HEK293 (cell line): Measurements from ENCODE around the gene AHCYL1.

Experiments
- CTCF ChIA-PET: fragments of 350-600 bp; formaldehyde crosslinking; extraction: SDS; loops from one replicate; lab custom pipeline; 2021; ENCODE audit warnings: antibody characterized with exemption; lab: Yijun Ruan, JAX
- POLR2A ChIA-PET: fragments of 300-600 bp; formaldehyde crosslinking; extraction: SDS; loops from one replicate; lab custom pipeline; 2020; ENCODE audit warnings: antibody characterized with exemption, inconsistent platforms; lab: Yijun Ruan, JAX
- H3K27ac ChIP-seq: fragments of 200-500 bp; sonication (Bioruptor generic); 2 replicates; pipeline ENCODE4 v1.5.1; 2014; ENCODE audit warnings: low read depth, low read length, control low read depth, inconsistent platforms; ENCODE audit errors: extremely low read depth
- H3K36me3 ChIP-seq, 2 experiments: fragments of 200-500 bp in 1 of 2; sonication (Bioruptor generic) in 1 of 2; 1 replicate in 1 of 2; 2 replicates in 1 of 2; pipeline ENCODE4 v1.5.1; 2014 to 2017; ENCODE audit warnings: inconsistent platforms in 2 of 2, low read length in 2 of 2; ENCODE audit not compliant: control insufficient read depth in 2 of 2, insufficient read depth in 1 of 2
- H3K4me1 ChIP-seq: fragments of 200-500 bp; sonication (Bioruptor generic); 2 replicates; pipeline ENCODE4 v1.5.1; 2014; ENCODE audit warnings: mild to moderate bottlenecking, low read length, inconsistent platforms; ENCODE audit not compliant: control insufficient read depth, insufficient read depth
- H3K4me3 ChIP-seq: 2 replicates; pipeline ENCODE4 v1.5.1; 2011; ENCODE audit warnings: low read depth, mild to moderate bottlenecking, control low read depth, low read length, moderate library complexity
- H3K9me3 ChIP-seq: fragments of 200-500 bp; sonication (Bioruptor generic); 2 replicates; pipeline ENCODE4 v1.5.1; 2014; ENCODE audit warnings: low read depth, low read length, inconsistent platforms; ENCODE audit not compliant: control insufficient read depth, insufficient read depth
- BCL11B ChIP-seq: fragments of 450-650 bp; formaldehyde crosslinking; IDR thresholded peaks from 2 replicates; pipeline ENCODE4 v1.5.1; 2016; ENCODE audit warnings: low read depth, missing biosample characterization, missing genetic modification characterization
- FEZF1 ChIP-seq: fragments of 450-650 bp; formaldehyde crosslinking; IDR thresholded peaks from 2 replicates; pipeline ENCODE4 v1.5.1; 2016; ENCODE audit warnings: missing biosample characterization, missing genetic modification characterization
- HOXD13 ChIP-seq: sonication (generic); formaldehyde crosslinking; IDR thresholded peaks from 2 replicates; pipeline ENCODE4 v1.8.0; 2022; ENCODE audit warnings: missing genetic modification reagents, borderline replicate concordance
- KLF10 ChIP-seq: fragments of 450-650 bp; IDR thresholded peaks from 2 replicates; pipeline ENCODE4 v1.5.1; 2018; ENCODE audit warnings: missing biosample characterization, mild to moderate bottlenecking, missing genetic modification characterization
- MEIS1 ChIP-seq: sonication (generic); formaldehyde crosslinking; IDR thresholded peaks from 2 replicates; pipeline ENCODE4 v1.8.1; 2022; ENCODE audit warnings: missing genetic modification reagents, mild to moderate bottlenecking, borderline replicate concordance
- WT1 ChIP-seq: fragments of 450-650 bp; formaldehyde crosslinking; IDR thresholded peaks from 2 replicates; pipeline ENCODE4 v1.5.1; 2016; ENCODE audit warnings: missing biosample characterization, missing genetic modification characterization
- ZBTB17 ChIP-seq: fragments of 450-650 bp; formaldehyde crosslinking; IDR thresholded peaks from 2 replicates; pipeline ENCODE4 v1.5.1; 2016; ENCODE audit warnings: missing biosample characterization, missing genetic modification characterization
- ZBTB21 ChIP-seq: fragments of 450-650 bp; formaldehyde crosslinking; IDR thresholded peaks from 2 replicates; pipeline ENCODE4 v1.5.1; 2017; ENCODE audit warnings: missing biosample characterization, missing genetic modification characterization
- ZEB2 ChIP-seq: fragments of 450-650 bp; formaldehyde crosslinking; IDR thresholded peaks from 2 replicates; pipeline ENCODE4 v1.5.1; 2016; ENCODE audit warnings: missing biosample characterization, missing genetic modification characterization
- ZNF112 ChIP-seq: fragments of 450-650 bp; formaldehyde crosslinking; IDR thresholded peaks from 2 replicates; pipeline ENCODE4 v1.5.0; 2017; ENCODE audit warnings: missing biosample characterization, missing genetic modification characterization
- ZNF184 ChIP-seq: fragments of 450-650 bp; IDR thresholded peaks from 2 replicates; pipeline ENCODE4 v1.5.1; 2018; ENCODE audit warnings: missing biosample characterization, mild to moderate bottlenecking, missing genetic modification characterization
- ZNF24 ChIP-seq: fragments of 450-650 bp; formaldehyde crosslinking; IDR thresholded peaks from 2 replicates; pipeline ENCODE4 v1.5.1; 2016; ENCODE audit warnings: missing biosample characterization, missing genetic modification characterization
- ZNF366 ChIP-seq: fragments of 450-650 bp; formaldehyde crosslinking; conservative IDR thresholded peaks from 2 replicates; pipeline ENCODE4 v1.5.1; 2016; ENCODE audit warnings: missing biosample characterization, missing genetic modification characterization
- ZNF423 ChIP-seq: fragments of 450-650 bp; formaldehyde crosslinking; IDR thresholded peaks from 2 replicates; pipeline ENCODE4 v1.5.1; 2016; ENCODE audit warnings: missing biosample characterization, missing genetic modification characterization
- ZNF555 ChIP-seq: fragments of 450-650 bp; formaldehyde crosslinking; conservative IDR thresholded peaks from 2 replicates; pipeline ENCODE4 v1.5.1; 2017; ENCODE audit warnings: missing biosample characterization, mild to moderate bottlenecking, missing genetic modification characterization, inconsistent platforms
- ZNF600 ChIP-seq: fragments of 450-650 bp; formaldehyde crosslinking; IDR thresholded peaks from 2 replicates; pipeline ENCODE4 v1.5.1; 2016; ENCODE audit warnings: missing biosample characterization, missing genetic modification characterization
- ZNF623 ChIP-seq: fragments of 450-650 bp; formaldehyde crosslinking; IDR thresholded peaks from 2 replicates; pipeline ENCODE4 v1.5.1; 2016; ENCODE audit warnings: missing biosample characterization, missing genetic modification characterization
- ZNF747 ChIP-seq: fragments of 450-650 bp; formaldehyde crosslinking; IDR thresholded peaks from 2 replicates; pipeline ENCODE4 v1.5.1; 2016; ENCODE audit warnings: missing biosample characterization, missing genetic modification characterization
- ZNF837 ChIP-seq: fragments of 450-650 bp; formaldehyde crosslinking; IDR thresholded peaks from 2 replicates; pipeline ENCODE4 v1.5.1; 2016; ENCODE audit warnings: missing biosample characterization, missing genetic modification characterization
- TF ChIP-seq, protein P1 (sequence below): fragments of 450-650 bp; formaldehyde crosslinking; IDR thresholded peaks from 2 replicates; pipeline ENCODE4 v1.5.1; 2017; ENCODE audit warnings: missing biosample characterization, missing genetic modification characterization
- TF ChIP-seq, protein P2 (sequence below): fragments of 450-650 bp; formaldehyde crosslinking; IDR thresholded peaks from 2 replicates; pipeline ENCODE4 v1.5.1; 2016; ENCODE audit warnings: missing biosample characterization, missing genetic modification characterization
- TF ChIP-seq, protein P3 (sequence below): fragments of 450-650 bp; formaldehyde crosslinking; IDR thresholded peaks from 2 replicates; pipeline ENCODE4 v1.5.1; 2016; ENCODE audit warnings: missing biosample characterization, missing genetic modification characterization
- TF ChIP-seq, protein P4 (sequence below): fragments of 450-650 bp; formaldehyde crosslinking; IDR thresholded peaks from 2 replicates; pipeline ENCODE4 v1.5.1; 2016; ENCODE audit warnings: missing biosample characterization, missing genetic modification characterization
- TF ChIP-seq, protein P5 (sequence below): fragments of 450-650 bp; formaldehyde crosslinking; IDR thresholded peaks from 2 replicates; pipeline ENCODE4 v1.5.1; 2017; ENCODE audit warnings: missing biosample characterization, missing genetic modification characterization
- TF ChIP-seq, protein P6 (sequence below): fragments of 450-650 bp; formaldehyde crosslinking; IDR thresholded peaks from 2 replicates; pipeline ENCODE4 v1.5.1; 2016; ENCODE audit warnings: missing biosample characterization, missing genetic modification characterization

The AHCYL1 gene

DNA sequence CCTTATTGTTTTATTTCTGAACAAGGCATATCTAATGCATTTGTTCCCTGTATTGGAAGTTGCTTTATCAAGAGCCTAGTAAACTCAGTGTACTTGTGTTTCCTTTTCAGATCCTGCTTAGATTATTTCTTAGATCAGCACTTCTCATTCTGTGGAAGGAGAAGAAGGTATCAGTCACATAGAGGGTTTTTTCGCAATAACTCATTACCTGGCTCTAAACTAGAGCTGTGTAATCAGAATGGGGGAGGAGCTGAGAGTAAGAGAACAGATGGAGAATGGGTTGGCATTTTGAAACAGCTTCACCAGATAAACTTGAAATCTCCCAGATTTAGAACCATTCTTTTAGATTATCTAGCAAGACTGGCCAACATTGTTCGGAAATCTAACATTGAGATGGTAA lies 11.0 kb downstream of the AHCYL1 start:
- Histone ChIP-seq H3K36me3 (peaks cover 0 to 15% of the 10 kb centered on the region in 2 experiments; a peak in 2 of 3 replicates), H3K27ac (no peak overlapping the region), H3K4me1 (peaks cover 6% of the 10 kb centered on the region; the same call in 1 of the 2 replicates), H3K9me3 (no peaks in the 10 kb centered on the region), H3K4me3 (no peak overlapping the region)
- CTCF ChIA-PET, result interaction anchor here (0.7 to 4.5 kb wide), 4 partner anchors 11 to 353 kb away, joined by 3 to 34 read pairs (median 5); partner anchors contain the start of gene AHCYL1
- TF ChIP-seq MEIS1 (CRISPR knock-in tag), result no peak
- POLR2A ChIA-PET, result interaction anchor here (1.0 to 1.6 kb wide), 2 partner anchors 8 to 343 kb away, joined by 3 to 4 read pairs; partner anchors contain the start of gene RBM15

DNA sequence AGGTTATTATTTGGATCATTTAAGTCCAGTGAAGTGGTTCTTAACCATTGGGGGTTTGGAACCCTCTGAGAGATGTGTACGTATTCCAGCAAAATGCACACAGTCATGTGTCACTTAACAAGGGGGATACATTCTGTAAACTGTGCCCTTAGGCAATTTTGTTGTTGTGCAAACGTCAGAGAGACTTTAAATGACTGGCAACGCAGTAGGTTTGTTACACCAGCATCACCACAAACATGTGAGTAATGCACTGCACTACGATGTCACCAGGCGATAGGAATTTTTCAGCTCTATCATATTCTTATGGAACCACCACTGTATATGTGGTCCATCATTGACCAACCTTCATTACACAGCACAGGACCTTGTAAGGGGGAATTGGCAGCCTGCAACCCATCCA lies 11.9 kb downstream of the AHCYL1 start:
- peaks cover 6% of the 10 kb centered on the region; the same call in 1 of the 2 replicates for H3K4me1 ChIP-seq
- H3K27ac ChIP-seq, result no peak overlapping the region
- no peak overlapping the region for H3K4me3 ChIP-seq
- ChIA-PET POLR2A (interaction anchor here (1.0 to 3.1 kb wide), 3 partner anchors 7 to 343 kb away, joined by 3 to 11 read pairs (median 4); partner anchors contain the start of genes AHCYL1 and RBM15), CTCF (interaction anchor here (0.5 to 4.5 kb wide), 7 partner anchors 12 to 927 kb away, joined by 3 to 34 read pairs (median 3); partner anchors contain the start of gene AHCYL1)
- no peaks in the 10 kb centered on the region for H3K9me3 ChIP-seq
- peaks cover 0 to 11% of the 10 kb centered on the region in 2 experiments; a peak in 2 of 3 replicates for H3K36me3 ChIP-seq
- TF ChIP-seq BCL11B (tag by site-specific recombination) (no peak), ZNF600 (0 out of 2 replicates have a peak, but pooled peaks have one; percentile 23), ZEB2 (tag by site-specific recombination) (0 out of 2 replicates have a peak, but pooled peaks have one; percentile 45), ZNF837 (tag by site-specific recombination) (no peak), ZNF623 (tag by site-specific recombination) (no peak), ZNF747 (tag by site-specific recombination) (no peak), ZNF366 (tag by site-specific recombination) (no peak; the same call in 1 of the 2 replicates), ZNF555 (tag by site-specific recombination) (no peak), HOXD13 (no peak), KLF10 (tag by site-specific recombination) (no peak), WT1 (tag by site-specific recombination) (0 out of 2 replicates have a peak, but pooled peaks have one; percentile 22), FEZF1 (tag by site-specific recombination) (peak; percentile 66), ZNF184 (tag by site-specific recombination) (0 out of 2 replicates have a peak, but pooled peaks have one; percentile 34), ZNF423 (tag by site-specific recombination) (no peak), ZNF112 (tag by site-specific recombination) (no peak), ZBTB17 (peak; percentile 21; the same call in 1 of the 2 replicates), ZBTB21 (tag by site-specific recombination) (peak; percentile 60; the same call in 1 of the 2 replicates), ZNF24 (tag by site-specific recombination) (0 out of 2 replicates have a peak, but pooled peaks have one; percentile 39)
- TF ChIP-seq, protein P1, sequence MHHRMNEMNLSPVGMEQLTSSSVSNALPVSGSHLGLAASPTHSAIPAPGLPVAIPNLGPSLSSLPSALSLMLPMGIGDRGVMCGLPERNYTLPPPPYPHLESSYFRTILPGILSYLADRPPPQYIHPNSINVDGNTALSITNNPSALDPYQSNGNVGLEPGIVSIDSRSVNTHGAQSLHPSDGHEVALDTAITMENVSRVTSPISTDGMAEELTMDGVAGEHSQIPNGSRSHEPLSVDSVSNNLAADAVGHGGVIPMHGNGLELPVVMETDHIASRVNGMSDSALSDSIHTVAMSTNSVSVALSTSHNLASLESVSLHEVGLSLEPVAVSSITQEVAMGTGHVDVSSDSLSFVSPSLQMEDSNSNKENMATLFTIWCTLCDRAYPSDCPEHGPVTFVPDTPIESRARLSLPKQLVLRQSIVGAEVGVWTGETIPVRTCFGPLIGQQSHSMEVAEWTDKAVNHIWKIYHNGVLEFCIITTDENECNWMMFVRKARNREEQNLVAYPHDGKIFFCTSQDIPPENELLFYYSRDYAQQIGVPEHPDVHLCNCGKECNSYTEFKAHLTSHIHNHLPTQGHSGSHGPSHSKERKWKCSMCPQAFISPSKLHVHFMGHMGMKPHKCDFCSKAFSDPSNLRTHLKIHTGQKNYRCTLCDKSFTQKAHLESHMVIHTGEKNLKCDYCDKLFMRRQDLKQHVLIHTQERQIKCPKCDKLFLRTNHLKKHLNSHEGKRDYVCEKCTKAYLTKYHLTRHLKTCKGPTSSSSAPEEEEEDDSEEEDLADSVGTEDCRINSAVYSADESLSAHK, result no peak
- TF ChIP-seq, protein P2, sequence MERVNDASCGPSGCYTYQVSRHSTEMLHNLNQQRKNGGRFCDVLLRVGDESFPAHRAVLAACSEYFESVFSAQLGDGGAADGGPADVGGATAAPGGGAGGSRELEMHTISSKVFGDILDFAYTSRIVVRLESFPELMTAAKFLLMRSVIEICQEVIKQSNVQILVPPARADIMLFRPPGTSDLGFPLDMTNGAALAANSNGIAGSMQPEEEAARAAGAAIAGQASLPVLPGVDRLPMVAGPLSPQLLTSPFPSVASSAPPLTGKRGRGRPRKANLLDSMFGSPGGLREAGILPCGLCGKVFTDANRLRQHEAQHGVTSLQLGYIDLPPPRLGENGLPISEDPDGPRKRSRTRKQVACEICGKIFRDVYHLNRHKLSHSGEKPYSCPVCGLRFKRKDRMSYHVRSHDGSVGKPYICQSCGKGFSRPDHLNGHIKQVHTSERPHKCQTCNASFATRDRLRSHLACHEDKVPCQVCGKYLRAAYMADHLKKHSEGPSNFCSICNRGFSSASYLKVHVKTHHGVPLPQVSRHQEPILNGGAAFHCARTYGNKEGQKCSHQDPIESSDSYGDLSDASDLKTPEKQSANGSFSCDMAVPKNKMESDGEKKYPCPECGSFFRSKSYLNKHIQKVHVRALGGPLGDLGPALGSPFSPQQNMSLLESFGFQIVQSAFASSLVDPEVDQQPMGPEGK (tag by site-specific recombination), result peak; percentile 31; the same call in 1 of the 2 replicates
- TF ChIP-seq, protein P3, sequence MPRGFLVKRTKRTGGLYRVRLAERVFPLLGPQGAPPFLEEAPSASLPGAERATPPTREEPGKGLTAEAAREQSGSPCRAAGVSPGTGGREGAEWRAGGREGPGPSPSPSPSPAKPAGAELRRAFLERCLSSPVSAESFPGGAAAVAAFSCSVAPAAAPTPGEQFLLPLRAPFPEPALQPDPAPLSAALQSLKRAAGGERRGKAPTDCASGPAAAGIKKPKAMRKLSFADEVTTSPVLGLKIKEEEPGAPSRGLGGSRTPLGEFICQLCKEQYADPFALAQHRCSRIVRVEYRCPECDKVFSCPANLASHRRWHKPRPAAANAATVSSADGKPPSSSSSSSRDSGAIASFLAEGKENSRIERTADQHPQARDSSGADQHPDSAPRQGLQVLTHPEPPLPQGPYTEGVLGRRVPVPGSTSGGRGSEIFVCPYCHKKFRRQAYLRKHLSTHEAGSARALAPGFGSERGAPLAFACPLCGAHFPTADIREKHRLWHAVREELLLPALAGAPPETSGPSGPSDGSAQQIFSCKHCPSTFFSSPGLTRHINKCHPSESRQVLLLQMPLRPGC (tag by site-specific recombination), result 0 out of 2 replicates have a peak, but pooled peaks have one; percentile 34
- TF ChIP-seq, protein P4, sequence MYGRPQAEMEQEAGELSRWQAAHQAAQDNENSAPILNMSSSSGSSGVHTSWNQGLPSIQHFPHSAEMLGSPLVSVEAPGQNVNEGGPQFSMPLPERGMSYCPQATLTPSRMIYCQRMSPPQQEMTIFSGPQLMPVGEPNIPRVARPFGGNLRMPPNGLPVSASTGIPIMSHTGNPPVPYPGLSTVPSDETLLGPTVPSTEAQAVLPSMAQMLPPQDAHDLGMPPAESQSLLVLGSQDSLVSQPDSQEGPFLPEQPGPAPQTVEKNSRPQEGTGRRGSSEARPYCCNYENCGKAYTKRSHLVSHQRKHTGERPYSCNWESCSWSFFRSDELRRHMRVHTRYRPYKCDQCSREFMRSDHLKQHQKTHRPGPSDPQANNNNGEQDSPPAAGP (tag by site-specific recombination), result no peak
- TF ChIP-seq, protein P5, sequence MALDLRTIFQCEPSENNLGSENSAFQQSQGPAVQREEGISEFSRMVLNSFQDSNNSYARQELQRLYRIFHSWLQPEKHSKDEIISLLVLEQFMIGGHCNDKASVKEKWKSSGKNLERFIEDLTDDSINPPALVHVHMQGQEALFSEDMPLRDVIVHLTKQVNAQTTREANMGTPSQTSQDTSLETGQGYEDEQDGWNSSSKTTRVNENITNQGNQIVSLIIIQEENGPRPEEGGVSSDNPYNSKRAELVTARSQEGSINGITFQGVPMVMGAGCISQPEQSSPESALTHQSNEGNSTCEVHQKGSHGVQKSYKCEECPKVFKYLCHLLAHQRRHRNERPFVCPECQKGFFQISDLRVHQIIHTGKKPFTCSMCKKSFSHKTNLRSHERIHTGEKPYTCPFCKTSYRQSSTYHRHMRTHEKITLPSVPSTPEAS (tag by site-specific recombination), result no peak
- TF ChIP-seq, protein P6, sequence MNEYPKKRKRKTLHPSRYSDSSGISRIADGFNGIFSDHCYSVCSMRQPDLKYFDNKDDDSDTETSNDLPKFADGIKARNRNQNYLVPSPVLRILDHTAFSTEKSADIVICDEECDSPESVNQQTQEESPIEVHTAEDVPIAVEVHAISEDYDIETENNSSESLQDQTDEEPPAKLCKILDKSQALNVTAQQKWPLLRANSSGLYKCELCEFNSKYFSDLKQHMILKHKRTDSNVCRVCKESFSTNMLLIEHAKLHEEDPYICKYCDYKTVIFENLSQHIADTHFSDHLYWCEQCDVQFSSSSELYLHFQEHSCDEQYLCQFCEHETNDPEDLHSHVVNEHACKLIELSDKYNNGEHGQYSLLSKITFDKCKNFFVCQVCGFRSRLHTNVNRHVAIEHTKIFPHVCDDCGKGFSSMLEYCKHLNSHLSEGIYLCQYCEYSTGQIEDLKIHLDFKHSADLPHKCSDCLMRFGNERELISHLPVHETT, result 0 out of 2 replicates have a peak, but pooled peaks have one; percentile 27
